Measurements from ENCODE around the gene AFM.

Gene AFM

GRCh38 chr4:73450398-73451004 is 31.0 kb upstream of the AFM start:
- DNase-seq (ENCODE audit: low spot score) = no peak

- no peak for DNase-seq (ENCODE audit: low spot score)
Observed at GRCh38 chr4:73451404-73451803, 30.1 kb upstream of the AFM start.

- no peak for DNase-seq (ENCODE audit: low spot score)
Observed at GRCh38 chr4:73451981-73452747, 29.4 kb upstream of the AFM start.

GRCh38 chr4:73452953-73453700 is 28.4 kb upstream of the AFM start:
- no peak for DNase-seq (ENCODE audit: low spot score)

GRCh38 chr4:73453701-73454005 is 27.9 kb upstream of the AFM start:
- no peak for DNase-seq (ENCODE audit: low spot score)

- no peak for DNase-seq (ENCODE audit: low spot score)
Observed at GRCh38 chr4:73454920-73455319, 26.6 kb upstream of the AFM start.

GRCh38 chr4:73456177-73457022 is 25.1 kb upstream of the AFM start:
- DNase-seq (ENCODE audit: low spot score) = no peak

- DNase-seq (ENCODE audit: low spot score) = no peak
Observed at GRCh38 chr4:73458184-73459047, 23.1 kb upstream of the AFM start.

GRCh38 chr4:73459048-73459421 is 22.5 kb upstream of the AFM start:
- no peak for DNase-seq (ENCODE audit: low spot score)

- no peak for DNase-seq (ENCODE audit: low spot score)
Observed at GRCh38 chr4:73460913-73461522, 20.5 kb upstream of the AFM start.

GRCh38 chr4:73468170-73468569 is 13.4 kb upstream of the AFM start:
- no peak for DNase-seq (ENCODE audit: low spot score)

- DNase-seq (ENCODE audit: low spot score) = no peak
Observed at GRCh38 chr4:73470728-73471127, 10.8 kb upstream of the AFM start.

GRCh38 chr4:73477176-73477575 is 4.4 kb upstream of the AFM start:
- DNase-seq (ENCODE audit: low spot score) = no peak

GRCh38 chr4:73479323-73479722 is 2.2 kb upstream of the AFM start:
- DNase-seq (ENCODE audit: low spot score) = no peak

- DNase-seq (ENCODE audit: low spot score) = no peak
Observed at GRCh38 chr4:73485085-73485484, 3.5 kb downstream of the AFM start.

GRCh38 chr4:73485596-73485995 is 4.1 kb downstream of the AFM start:
- no peak for DNase-seq (ENCODE audit: low spot score)

- DNase-seq (ENCODE audit: low spot score) = no peak
Observed at GRCh38 chr4:73486497-73486896, 5.0 kb downstream of the AFM start.

- DNase-seq (ENCODE audit: low spot score) = no peak
Observed at GRCh38 chr4:73487233-73487632, 5.7 kb downstream of the AFM start.

GRCh38 chr4:73499996-73500765 is 18.6 kb downstream of the AFM start:
- no peak for DNase-seq (ENCODE audit: low spot score)

- DNase-seq (ENCODE audit: low spot score) = no peak
Observed at GRCh38 chr4:73501664-73502265, 20.2 kb downstream of the AFM start.

All from hematopoietic multipotent progenitor cell treated with erythropoietin and hydrocortisone succinate and interleukin-3 and kit ligand, for 17 days (in vitro differentiated cells).